Smooth muscle cell of the brain vasculature (primary cell): ENCODE results near the gene TPD52L1.

Experiments
- DNase-seq: peaks from one replicate; pipeline ENCODE4 v3.0.0-alpha.2; 2012; ENCODE audit warnings: low read depth, low spot score

Gene TPD52L1

GRCh38 chr6:125304970-125305660 lies 151.5 kb downstream of the TPD52L1 start:
- no peak for DNase-seq

GRCh38 chr6:125306756-125307149 lies 153.2 kb downstream of the TPD52L1 start:
- no peak for DNase-seq

- DNase-seq = no peak
Observed at GRCh38 chr6:125307150-125307838, 153.7 kb downstream of the TPD52L1 start.

- no peak for DNase-seq
Observed at GRCh38 chr6:125307964-125308615, 154.5 kb downstream of the TPD52L1 start.

- peak; percentile 47 for DNase-seq
Observed at GRCh38 chr6:125310994-125311649, 157.5 kb downstream of the TPD52L1 start.

- DNase-seq = no peak
Observed at GRCh38 chr6:125312478-125312877, 158.9 kb downstream of the TPD52L1 start.

GRCh38 chr6:125312950-125313349 lies 159.4 kb downstream of the TPD52L1 start:
- DNase-seq = no peak
